B cell (primary cell): Measurements from ENCODE around the gene GRM4. TPM values are rescaled to one million over a fixed set of nuclear protein-coding genes. Genes with fewer than 3 reads are reported as not detected.

ENCODE experiments used
- ATAC-seq: fragments of 200-7000 bp; cut with Tn5 transposase; one replicate; pipeline ENCODE4 v1.10.0; 2021; ENCODE audit warnings: low read depth, mild to moderate bottlenecking, moderate number of reproducible peaks, moderate library complexity
- CTCF ChIA-PET: fragments of 350-600 bp; sonication (Branson Sonifier 250); formaldehyde crosslinking; loops from one replicate; lab custom pipeline; 2021; ENCODE audit warnings: antibody characterized with exemption, inconsistent platforms; lab: Charles Lee
- POLR2A ChIA-PET: fragments of 350-600 bp; sonication (Branson Sonifier 250); formaldehyde crosslinking; loops from one replicate; lab custom pipeline; 2021; ENCODE audit warnings: antibody characterized with exemption; lab: Charles Lee
- DNase-seq: peaks from one replicate; pipeline ENCODE4 v3.0.0; 2013
- H2AFZ ChIP-seq: 2 replicates; pipeline ENCODE4 v1.6.1; 2012; ENCODE audit warnings: mild to moderate bottlenecking, low read depth, low read length; ENCODE audit not compliant: insufficient read depth, poor library complexity, severe bottlenecking
- H3K27ac ChIP-seq, 2 donors: 1 replicate in 1 of 2; 2 replicates in 1 of 2; pipeline ENCODE4 v1.5.1; 2012 to 2013; ENCODE audit warnings: low read length in 2 of 2, mild to moderate bottlenecking in 2 of 2, moderate library complexity in 1 of 2
- H3K27me3 ChIP-seq, 4 experiments: fragments of 200-600 bp in 1 of 4; sonication (generic) in 1 of 4; replicated peaks in 1 of 4; 1 replicate in 2 of 4; 2 replicates in 2 of 4; pipeline versions ENCODE4 v1.6.1 to v1.7.0; 2013 to 2016; ENCODE audit warnings: low read length in 3 of 4, mild to moderate bottlenecking in 2 of 4, mixed read lengths in 1 of 4, moderate library complexity in 1 of 4; ENCODE audit not compliant: insufficient read depth in 4 of 4, control insufficient read depth in 3 of 4; ENCODE audit errors: control extremely low read depth in 1 of 4
- H3K36me3 ChIP-seq, 2 experiments: replicated peaks in 1 of 2; 1 replicate in 1 of 2; 2 replicates in 1 of 2; pipeline versions ENCODE4 v1.6.1 to v1.7.1; 2013; ENCODE audit warnings: low read length in 1 of 2; ENCODE audit not compliant: insufficient read depth in 2 of 2, control insufficient read depth in 1 of 2; ENCODE audit errors: control extremely low read depth in 1 of 2, extremely low read depth in 1 of 2
- H3K4me1 ChIP-seq, 2 donors: fragments of 200-600 bp in 1 of 2; sonication (generic) in 1 of 2; 1 replicate in 1 of 2; 2 replicates in 1 of 2; pipeline versions ENCODE4 v1.5.1 to v1.6.1; 2013 to 2017; ENCODE audit warnings: low read length in 2 of 2; ENCODE audit not compliant: control insufficient read depth in 2 of 2, insufficient read depth in 2 of 2
- H3K4me2 ChIP-seq: replicated peaks from 2 replicates; pipeline ENCODE3; 2012; ENCODE audit warnings: mild to moderate bottlenecking, low read depth, low read length; ENCODE audit not compliant: poor library complexity, severe bottlenecking
- H3K4me3 ChIP-seq, 5 experiments: fragments of 200-600 bp in 1 of 5; sonication (generic) in 1 of 5; 1 replicate in 3 of 5; 2 replicates in 2 of 5; pipeline versions ENCODE4 v1.5.1 to v1.7.0; 2011 to 2016; ENCODE audit warnings: low read length in 4 of 5, mild to moderate bottlenecking in 4 of 5, low read depth in 2 of 5, control low read depth in 1 of 5, moderate library complexity in 1 of 5; ENCODE audit not compliant: insufficient read depth in 1 of 5; ENCODE audit errors: control extremely low read depth in 1 of 5, extremely low read depth in 1 of 5
- H3K79me2 ChIP-seq: fragments of 200-600 bp; sonication (generic); one replicate; pipeline ENCODE4 v1.6.0; 2016; ENCODE audit warnings: low read length; ENCODE audit not compliant: control insufficient read depth, insufficient read depth
- H3K9ac ChIP-seq: fragments of 200-600 bp; sonication (generic); 2 replicates; pipeline ENCODE4 v1.6.1; 2017; ENCODE audit warnings: mild to moderate bottlenecking, low read length, moderate library complexity
- H3K9me3 ChIP-seq, 3 donors: one replicate each; pipeline versions ENCODE4 v1.6.1 to v1.7.1; 2013; ENCODE audit warnings: low read length in 2 of 3; ENCODE audit not compliant: control insufficient read depth in 2 of 3, insufficient read depth in 1 of 3; ENCODE audit errors: control extremely low read depth in 1 of 3
- H4K20me1 ChIP-seq: 2 replicates; pipeline ENCODE4 v1.6.0; 2012; ENCODE audit warnings: mild to moderate bottlenecking, low read length; ENCODE audit not compliant: insufficient read depth, control insufficient read depth, poor library complexity, severe bottlenecking
- H3K27ac Mint-ChIP-seq: one replicate; pipeline ENCODE4 v1.8.0; 2021; ENCODE audit warnings: mixed read lengths
- H3K27me3 Mint-ChIP-seq: one replicate; pipeline ENCODE4 v1.8.0; 2021; ENCODE audit warnings: mixed read lengths
- H3K4me1 Mint-ChIP-seq: one replicate; pipeline ENCODE4 v1.8.0; 2021; ENCODE audit warnings: mixed read lengths
- H3K4me3 Mint-ChIP-seq: one replicate; pipeline ENCODE4 v1.8.0; 2021; ENCODE audit warnings: mixed read lengths
- H3K9me3 Mint-ChIP-seq: one replicate; pipeline ENCODE4 v1.8.0; 2022; ENCODE audit warnings: mixed read lengths; ENCODE audit not compliant: insufficient read depth
- EZH2 ChIP-seq: IDR thresholded peaks from 2 replicates; pipeline ENCODE4 v1.6.1; 2012; ENCODE audit warnings: borderline replicate concordance, low read depth, mild to moderate bottlenecking, moderate library complexity, low read length; ENCODE audit not compliant: insufficient read depth, poor library complexity, severe bottlenecking
- WGBS: methylation state at CpG from one replicate; pipeline ENCODE4 v1.1.5; 2013; ENCODE audit warnings: missing lambda C conversion rate; ENCODE audit not compliant: insufficient coverage; 5-methylcytosine and 5-hydroxymethylcytosine counted together
- intact Hi-C: fragments of 100-400 bp; cut with micrococcal nuclease; formaldehyde crosslinking; loops from one replicate; pipeline ENCODE4 v1.10.0; 2022
- polyA plus RNA-seq: library from polyadenylated mRNA; depleted of rRNA; stranded (reverse); fragments of >200 nt; gene quantifications from 2 replicates; pipeline ENCODE4 v1.2.3, GENCODE V29; 2012
- total RNA-seq, 2 donors: library from RNA; stranded (reverse); fragments of 120-200 nt in 1 of 2; gene quantifications; 1 replicate in 1 of 2; 2 replicates in 1 of 2; pipeline versions ENCODE4 v1.2.3 to v1.2.4, GENCODE V29; 2013 to 2022
- TF ChIP-seq, protein P1 (sequence below): fragments of 200-600 bp; IDR thresholded peaks from one replicate; pipeline ENCODE4 v1.8.0; 2022; ENCODE audit warnings: antibody characterized with exemption, mild to moderate bottlenecking

Gene GRM4
- total and polyA plus RNA-seq, 2 donors (not counting 1 experiment from before 2014, with no cell fraction given) = 0.04 TPM; not detected in 1

DNA sequence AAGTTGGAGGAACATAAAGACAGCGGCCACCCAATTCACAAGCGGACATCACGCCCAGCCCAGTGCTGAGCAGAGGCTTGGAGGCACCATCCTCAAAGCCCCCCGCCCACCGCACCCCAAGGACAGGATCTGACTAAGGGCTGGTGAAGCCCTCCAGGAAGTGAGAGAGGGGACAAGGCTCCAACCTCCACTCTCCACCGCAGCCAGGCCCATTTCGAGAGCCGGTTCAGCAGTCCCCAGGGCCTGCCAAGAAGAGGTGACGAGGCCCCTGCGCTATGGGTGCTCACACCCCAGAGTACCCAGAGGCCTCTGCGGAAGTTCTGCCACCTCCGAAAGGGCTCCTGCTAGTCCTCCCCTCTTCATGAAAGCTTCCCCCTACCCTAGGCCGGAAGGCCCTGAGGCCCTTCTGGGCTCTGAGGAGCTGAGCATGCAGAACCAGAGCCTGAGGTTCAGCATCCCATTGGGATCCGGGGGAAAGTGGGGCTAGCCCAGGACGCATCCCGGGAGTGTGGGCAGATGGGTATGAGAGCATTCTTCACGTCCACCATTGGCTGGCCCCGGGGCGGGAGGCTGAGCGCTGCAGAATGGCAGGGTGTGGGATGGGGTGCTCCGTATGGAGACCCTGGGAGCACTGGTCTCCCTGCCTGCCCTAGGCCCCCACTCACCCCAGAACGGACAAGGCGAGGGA, 2.5 kb downstream of the GRM4 start:
- Mint-ChIP-seq H3K4me1 (peaks cover 25% of the 10 kb centered on the region), H3K4me3 (peak overlapping the region; percentile 66), H3K9me3 (no peaks in the 10 kb centered on the region), H3K27ac (no peak overlapping the region), H3K27me3 (peaks cover 66% of the 10 kb centered on the region)
- DNase-seq = no peak
- ATAC-seq = no peak
- Histone ChIP-seq H3K4me3 (peak overlapping the region in 3 of 5 experiments; percentile 50 to 62 (median 54)), H3K9me3 (peaks cover 0 to 22% (median 0%) of the 10 kb centered on the region in 3 donors), H3K27me3 (peaks cover 0 to 80% (median 46%) of the 10 kb centered on the region in 4 experiments), H2AFZ (no peak overlapping the region), H4K20me1 (no peaks in the 10 kb centered on the region), H3K4me1 (peaks cover 35 to 45% of the 10 kb centered on the region in 2 donors), H3K4me2 (peak overlapping the region; percentile 89), H3K36me3 (no peaks in the 10 kb centered on the region), H3K9ac (peak overlapping the region; percentile 61), H3K79me2 (no peaks in the 10 kb centered on the region), H3K27ac (no peak overlapping the region)
- ChIA-PET CTCF (interaction anchor here (1.0 kb wide), 1 partner anchor 88 kb away, joined by 3 read pairs; no protein-coding TSS in a partner anchor), POLR2A (interaction anchor here (0.7 kb wide), 1 partner anchor 52 kb away, joined by 20 read pairs; no protein-coding TSS in a partner anchor)
- 44% methylated on average over 23 of the region's 23 CpGs for WGBS
- TF ChIP-seq EZH2 = no peak
- TF ChIP-seq, protein P1, sequence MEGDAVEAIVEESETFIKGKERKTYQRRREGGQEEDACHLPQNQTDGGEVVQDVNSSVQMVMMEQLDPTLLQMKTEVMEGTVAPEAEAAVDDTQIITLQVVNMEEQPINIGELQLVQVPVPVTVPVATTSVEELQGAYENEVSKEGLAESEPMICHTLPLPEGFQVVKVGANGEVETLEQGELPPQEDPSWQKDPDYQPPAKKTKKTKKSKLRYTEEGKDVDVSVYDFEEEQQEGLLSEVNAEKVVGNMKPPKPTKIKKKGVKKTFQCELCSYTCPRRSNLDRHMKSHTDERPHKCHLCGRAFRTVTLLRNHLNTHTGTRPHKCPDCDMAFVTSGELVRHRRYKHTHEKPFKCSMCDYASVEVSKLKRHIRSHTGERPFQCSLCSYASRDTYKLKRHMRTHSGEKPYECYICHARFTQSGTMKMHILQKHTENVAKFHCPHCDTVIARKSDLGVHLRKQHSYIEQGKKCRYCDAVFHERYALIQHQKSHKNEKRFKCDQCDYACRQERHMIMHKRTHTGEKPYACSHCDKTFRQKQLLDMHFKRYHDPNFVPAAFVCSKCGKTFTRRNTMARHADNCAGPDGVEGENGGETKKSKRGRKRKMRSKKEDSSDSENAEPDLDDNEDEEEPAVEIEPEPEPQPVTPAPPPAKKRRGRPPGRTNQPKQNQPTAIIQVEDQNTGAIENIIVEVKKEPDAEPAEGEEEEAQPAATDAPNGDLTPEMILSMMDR = no peak
- intact Hi-C loops = no loop called here
